ENCODE data around the gene MRPS22. TPM values are rescaled to one million over a fixed set of nuclear protein-coding genes. Genes with fewer than 3 reads are reported as not detected.

The MRPS22 gene
- total RNA-seq, 1 experiment from 2014 or later, result 82.4 TPM

DNA sequence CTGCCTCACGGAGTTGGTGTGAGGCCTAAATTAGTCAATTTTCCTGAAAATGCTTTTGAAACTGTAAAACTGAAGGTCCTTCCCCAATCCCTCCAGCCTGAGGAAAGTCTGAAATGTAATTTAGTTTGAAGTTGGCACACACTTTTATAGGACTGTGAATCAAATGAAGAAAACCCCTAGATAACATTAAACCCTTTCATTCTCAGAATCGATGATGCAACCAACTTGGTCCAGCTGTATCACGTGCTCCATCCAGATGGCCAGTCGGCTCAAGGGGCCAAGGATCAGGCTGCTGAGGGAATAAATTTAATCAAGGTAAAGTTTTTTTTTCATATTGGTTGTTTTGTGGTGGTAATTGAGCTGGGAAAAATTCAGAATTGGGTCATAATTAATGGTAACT is 11.7 kb downstream of the MRPS22 start:
- Mint-ChIP-seq H3K27me3 (ENCODE audit: unreplicated experiment) (no peaks in the 10 kb centered on the region), H3K36me3 (ENCODE audit: insufficient read depth, unreplicated experiment) (peaks cover 91% of the 10 kb centered on the region), H3K4me3 (ENCODE audit: low read depth, unreplicated experiment) (no peak overlapping the region), H3K27ac (ENCODE audit: unreplicated experiment) (no peak overlapping the region), H3K9me3 (ENCODE audit: low read depth, unreplicated experiment) (no peaks in the 10 kb centered on the region), H3K4me1 (ENCODE audit: low read depth, unreplicated experiment) (no peaks in the 10 kb centered on the region)
- DNase-seq, result no peak
- no TSS peak for BruUV-seq (replicated peaks)
- TF ChIP-seq, protein P1, sequence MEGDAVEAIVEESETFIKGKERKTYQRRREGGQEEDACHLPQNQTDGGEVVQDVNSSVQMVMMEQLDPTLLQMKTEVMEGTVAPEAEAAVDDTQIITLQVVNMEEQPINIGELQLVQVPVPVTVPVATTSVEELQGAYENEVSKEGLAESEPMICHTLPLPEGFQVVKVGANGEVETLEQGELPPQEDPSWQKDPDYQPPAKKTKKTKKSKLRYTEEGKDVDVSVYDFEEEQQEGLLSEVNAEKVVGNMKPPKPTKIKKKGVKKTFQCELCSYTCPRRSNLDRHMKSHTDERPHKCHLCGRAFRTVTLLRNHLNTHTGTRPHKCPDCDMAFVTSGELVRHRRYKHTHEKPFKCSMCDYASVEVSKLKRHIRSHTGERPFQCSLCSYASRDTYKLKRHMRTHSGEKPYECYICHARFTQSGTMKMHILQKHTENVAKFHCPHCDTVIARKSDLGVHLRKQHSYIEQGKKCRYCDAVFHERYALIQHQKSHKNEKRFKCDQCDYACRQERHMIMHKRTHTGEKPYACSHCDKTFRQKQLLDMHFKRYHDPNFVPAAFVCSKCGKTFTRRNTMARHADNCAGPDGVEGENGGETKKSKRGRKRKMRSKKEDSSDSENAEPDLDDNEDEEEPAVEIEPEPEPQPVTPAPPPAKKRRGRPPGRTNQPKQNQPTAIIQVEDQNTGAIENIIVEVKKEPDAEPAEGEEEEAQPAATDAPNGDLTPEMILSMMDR (IDR thresholded peaks at IDR 0.05; ENCODE audit: unreplicated experiment), result no peak
- intact Hi-C loops (cut with micrococcal nuclease; ENCODE audit: unreplicated experiment), result no loop called here
- CTCF ChIA-PET, result interaction anchor here (0.6 to 2.7 kb wide), 3 partner anchors 11 to 1242 kb away, joined by 3 to 26 read pairs (median 3); partner anchors contain the start of gene MRPS22

DNA sequence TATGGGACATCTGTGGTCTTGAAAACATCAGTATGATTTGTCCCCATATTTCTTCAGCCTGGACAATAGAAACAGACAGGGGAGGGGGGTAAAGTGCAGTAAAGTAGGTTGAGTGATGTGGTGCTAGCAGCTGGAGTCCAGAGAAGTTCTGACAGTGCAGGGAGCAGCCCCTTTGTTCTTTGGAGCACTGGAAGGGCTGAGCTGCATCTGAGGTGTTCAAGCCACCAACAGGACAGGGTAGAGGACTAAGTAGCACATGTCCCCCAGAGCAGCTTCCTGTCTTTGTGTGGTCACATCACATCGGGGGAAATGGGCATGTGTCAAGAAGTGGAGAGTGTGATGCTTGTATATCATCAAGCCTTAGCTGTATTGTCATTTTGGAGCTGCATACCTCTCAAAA is 12.1 kb downstream of the MRPS22 start:
- Mint-ChIP-seq H3K4me1 (ENCODE audit: low read depth, unreplicated experiment) (no peaks in the 10 kb centered on the region), H3K9me3 (ENCODE audit: low read depth, unreplicated experiment) (no peaks in the 10 kb centered on the region), H3K27me3 (ENCODE audit: unreplicated experiment) (no peaks in the 10 kb centered on the region), H3K27ac (ENCODE audit: unreplicated experiment) (no peak overlapping the region), H3K36me3 (ENCODE audit: insufficient read depth, unreplicated experiment) (peaks cover 92% of the 10 kb centered on the region), H3K4me3 (ENCODE audit: low read depth, unreplicated experiment) (no peak overlapping the region)
- CTCF ChIA-PET, result interaction anchor here (0.6 to 1.1 kb wide), 3 partner anchors 12 to 1242 kb away, joined by 3 read pairs; partner anchors contain the start of gene MRPS22
- intact Hi-C loops (cut with micrococcal nuclease; ENCODE audit: unreplicated experiment), result no loop called here
- no TSS peak for BruUV-seq (replicated peaks)
- no peak for DNase-seq
- TF ChIP-seq, protein P1 (IDR thresholded peaks at IDR 0.05; ENCODE audit: unreplicated experiment), result no peak

DNA sequence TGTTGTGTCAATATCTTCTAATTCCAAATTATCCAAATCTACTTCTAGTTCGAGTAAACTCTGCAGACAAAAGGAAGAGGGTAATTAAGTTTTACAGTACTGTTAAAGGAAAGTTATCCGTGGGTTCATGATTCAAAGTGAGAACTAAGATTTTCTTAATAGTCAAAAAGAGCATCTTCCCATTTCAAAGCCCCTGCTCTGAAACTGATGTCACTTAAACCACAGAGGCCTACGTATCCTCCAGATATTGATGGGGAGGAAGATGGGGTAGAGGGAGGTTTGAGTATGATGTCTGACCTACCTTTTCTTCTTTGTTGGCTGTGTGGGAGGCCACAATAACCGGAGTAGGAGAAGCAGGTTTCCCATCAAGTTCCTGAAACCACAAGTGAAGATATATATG is 14.1 kb downstream of the MRPS22 start:
- H3K27me3 Mint-ChIP-seq (ENCODE audit: unreplicated experiment), result no peaks in the 10 kb centered on the region
- intact Hi-C loops (cut with micrococcal nuclease; ENCODE audit: unreplicated experiment), result no loop called here
- H3K36me3 Mint-ChIP-seq (ENCODE audit: insufficient read depth, unreplicated experiment), result peaks cover 85% of the 10 kb centered on the region
- no peak for DNase-seq
- no peaks in the 10 kb centered on the region for H3K9me3 Mint-ChIP-seq (ENCODE audit: low read depth, unreplicated experiment)
- CTCF ChIA-PET, result no interaction called here
- no peak overlapping the region for H3K4me3 Mint-ChIP-seq (ENCODE audit: low read depth, unreplicated experiment)
- H3K4me1 Mint-ChIP-seq (ENCODE audit: low read depth, unreplicated experiment), result peaks cover 6% of the 10 kb centered on the region
- TF ChIP-seq, protein P1 (IDR thresholded peaks at IDR 0.05; ENCODE audit: unreplicated experiment), result no peak
- BruUV-seq (replicated peaks), result no TSS peak
- peak overlapping the region; percentile 13 for H3K27ac Mint-ChIP-seq (ENCODE audit: unreplicated experiment)

DNA sequence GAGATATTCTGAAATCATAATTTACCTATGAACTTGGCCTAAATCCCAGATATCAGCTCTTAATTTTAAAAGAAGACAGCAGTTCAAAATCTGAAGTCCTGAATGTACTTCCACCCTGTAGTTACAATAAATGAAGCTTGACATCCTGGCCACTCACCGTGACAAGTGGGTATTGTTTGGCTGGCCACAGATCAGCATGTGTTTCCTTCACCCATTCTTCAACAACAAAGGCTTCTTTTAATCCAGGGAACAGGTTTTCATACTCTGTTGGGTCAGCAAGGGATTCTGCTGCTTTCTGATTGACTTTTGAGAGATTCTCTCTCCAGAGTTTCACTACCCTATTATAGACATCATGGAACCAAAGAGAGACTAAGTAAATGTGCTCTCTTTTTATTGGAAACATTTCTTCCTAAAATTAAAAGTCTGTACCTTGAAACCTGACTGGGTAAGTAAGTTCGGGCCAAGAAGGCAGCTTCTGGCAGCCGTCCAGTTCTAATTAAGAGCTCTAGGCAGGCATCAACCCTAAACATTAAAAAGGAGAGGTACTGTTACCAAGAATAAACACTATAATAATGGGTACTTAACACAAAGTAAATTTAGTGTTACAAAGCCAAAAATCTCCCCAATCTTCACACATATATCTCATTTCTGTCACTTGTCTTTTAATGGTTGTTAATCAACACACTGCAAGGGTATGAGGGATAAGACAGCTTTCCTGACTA is 15.2 kb downstream of the MRPS22 start:
- Mint-ChIP-seq H3K36me3 (ENCODE audit: insufficient read depth, unreplicated experiment) (peaks cover 83% of the 10 kb centered on the region), H3K4me1 (ENCODE audit: low read depth, unreplicated experiment) (peaks cover 8% of the 10 kb centered on the region), H3K4me3 (ENCODE audit: low read depth, unreplicated experiment) (no peak overlapping the region), H3K27ac (ENCODE audit: unreplicated experiment) (no peak overlapping the region), H3K9me3 (ENCODE audit: low read depth, unreplicated experiment) (no peaks in the 10 kb centered on the region), H3K27me3 (ENCODE audit: unreplicated experiment) (no peaks in the 10 kb centered on the region)
- TF ChIP-seq, protein P1 (IDR thresholded peaks at IDR 0.05; ENCODE audit: unreplicated experiment), result no peak
- no TSS peak for BruUV-seq (replicated peaks)
- intact Hi-C loops (cut with micrococcal nuclease; ENCODE audit: unreplicated experiment), result no loop called here
- CTCF ChIA-PET, result no interaction called here
- no peak for DNase-seq

All from Calu3 (cell line).